Astrocyte (in vitro differentiated cells and primary cell): ENCODE data around the gene VGLL4. TPM values are rescaled to one million over a fixed set of nuclear protein-coding genes. Genes with fewer than 3 reads are reported as not detected.

Experiments used
- DNase-seq: peaks from one replicate; pipeline ENCODE4 v3.0.0-alpha.2; 2010; ENCODE audit warnings: low read depth
- FAIRE-seq: peaks from 2 replicates; lab custom pipeline; 2011; peaks lifted over from hg19 to GRCh38; lab: Jason Lieb, UNC
- H2AFZ ChIP-seq: 2 replicates; pipeline ENCODE4 v1.6.0; 2012; ENCODE audit warnings: low read depth, low read length, inconsistent platforms
- H3K27ac ChIP-seq: 2 replicates; pipeline ENCODE4 v1.5.1; 2011; ENCODE audit warnings: low read depth, low read length, inconsistent platforms
- H3K27me3 ChIP-seq: 2 replicates; pipeline ENCODE4 v1.6.0; 2011; ENCODE audit warnings: low read length, inconsistent platforms; ENCODE audit not compliant: insufficient read depth
- H3K36me3 ChIP-seq: 2 replicates; pipeline ENCODE4 v1.5.1; 2011; ENCODE audit warnings: low read length, inconsistent platforms; ENCODE audit not compliant: insufficient read depth
- H3K4me1 ChIP-seq: 2 replicates; pipeline ENCODE4 v1.5.1; 2011; ENCODE audit warnings: low read length, inconsistent platforms; ENCODE audit not compliant: insufficient read depth
- H3K4me2 ChIP-seq: 2 replicates; pipeline ENCODE4 v1.6.0; 2012; ENCODE audit warnings: low read length, inconsistent platforms
- H3K4me3 ChIP-seq: 2 replicates; pipeline ENCODE4 v1.5.1; 2011; ENCODE audit warnings: low read depth, mild to moderate bottlenecking, low read length, inconsistent platforms; ENCODE audit not compliant: insufficient read depth
- H3K79me2 ChIP-seq: 2 replicates; pipeline ENCODE4 v1.6.0; 2012; ENCODE audit warnings: mild to moderate bottlenecking, low read length, inconsistent platforms; ENCODE audit not compliant: insufficient read depth
- H3K9ac ChIP-seq: 2 replicates; pipeline ENCODE4 v1.6.0; 2012; ENCODE audit warnings: mild to moderate bottlenecking, low read length, inconsistent platforms
- H3K9me3 ChIP-seq: 2 replicates; pipeline ENCODE4 v1.5.1; 2012; ENCODE audit warnings: low read depth, mild to moderate bottlenecking, low read length, inconsistent platforms; ENCODE audit not compliant: insufficient read depth
- H4K20me1 ChIP-seq: 2 replicates; pipeline ENCODE4 v1.6.0; 2012; ENCODE audit warnings: low read length, inconsistent platforms; ENCODE audit not compliant: insufficient read depth
- H3K27ac Mint-ChIP-seq: one replicate; pipeline ENCODE4 v1.8.0; 2021; ENCODE audit warnings: mild to moderate bottlenecking, mixed read lengths; ENCODE audit not compliant: unreplicated experiment
- H3K27me3 Mint-ChIP-seq: one replicate; pipeline ENCODE4 v1.8.0; 2021; ENCODE audit warnings: low read depth, mixed read lengths; ENCODE audit not compliant: unreplicated experiment
- H3K36me3 Mint-ChIP-seq: one replicate; pipeline ENCODE4 v1.8.0; 2021; ENCODE audit warnings: low read depth, mixed read lengths; ENCODE audit not compliant: unreplicated experiment
- H3K4me1 Mint-ChIP-seq: one replicate; pipeline ENCODE4 v1.8.0; 2021; ENCODE audit warnings: low read depth, mixed read lengths; ENCODE audit not compliant: unreplicated experiment
- H3K4me3 Mint-ChIP-seq: one replicate; pipeline ENCODE4 v1.8.0; 2021; ENCODE audit warnings: mild to moderate bottlenecking, moderate library complexity, mixed read lengths; ENCODE audit not compliant: unreplicated experiment
- H3K9me3 Mint-ChIP-seq: one replicate; pipeline ENCODE4 v1.8.0; 2021; ENCODE audit warnings: mild to moderate bottlenecking, mixed read lengths; ENCODE audit not compliant: unreplicated experiment
- EZH2 ChIP-seq: IDR thresholded peaks from 2 replicates; pipeline ENCODE4 v1.6.1; 2012; ENCODE audit warnings: mild to moderate bottlenecking, low read length, inconsistent platforms; ENCODE audit not compliant: insufficient read depth
- total RNA-seq: library from RNA; stranded (reverse); gene quantifications from 2 replicates; pipeline ENCODE4 v1.2.1, GENCODE V29; 2021
- TF ChIP-seq, protein P1 (sequence below): IDR thresholded peaks from 2 replicates; pipeline ENCODE4 v1.5.1; 2011; ENCODE audit warnings: low read depth, mild to moderate bottlenecking, inconsistent platforms, low read length, moderate library complexity; ENCODE audit not compliant: insufficient read depth

The VGLL4 gene
- total RNA-seq, 1 donor from 2014 or later = 70.3 TPM

DNA sequence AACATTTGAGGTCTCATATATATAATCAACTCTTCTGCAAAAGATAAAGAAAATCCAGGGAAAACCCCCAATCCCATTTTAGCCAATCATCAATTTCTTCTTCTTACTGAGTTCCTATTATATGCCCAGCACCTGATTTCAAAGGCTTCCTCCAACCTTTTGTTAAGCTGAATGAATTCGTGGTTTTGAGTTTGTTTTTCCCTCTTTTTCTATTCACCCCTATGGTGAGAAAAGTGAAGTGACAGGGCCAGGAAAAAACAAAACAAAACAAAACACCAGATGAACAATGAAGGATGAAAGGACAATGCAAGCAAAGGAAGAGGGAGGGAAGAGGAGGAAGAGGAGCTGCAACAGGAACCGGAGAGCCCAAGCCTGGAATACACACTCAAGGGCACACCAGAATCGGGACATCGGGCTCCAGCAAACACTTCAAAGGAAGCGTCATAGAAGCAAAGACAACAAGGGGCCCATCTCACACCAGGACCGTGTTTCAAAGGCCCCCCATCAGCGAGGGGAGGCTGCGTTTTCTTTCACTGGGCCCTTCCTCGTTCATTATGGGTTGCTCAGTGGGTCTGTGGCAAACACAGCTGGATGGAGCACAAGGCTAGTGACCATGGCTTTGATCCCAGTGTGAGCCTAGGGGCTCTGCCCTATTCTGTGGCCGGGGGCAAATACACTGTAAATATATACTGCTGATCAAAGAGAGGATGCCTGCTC is 50.2 kb downstream of the VGLL4 start:
- H3K79me2 ChIP-seq = peaks cover 94% of the 10 kb centered on the region
- H3K9me3 ChIP-seq = no peaks in the 10 kb centered on the region
- H3K9ac ChIP-seq = peak overlapping the region; percentile 42
- peaks cover 8% of the 10 kb centered on the region for H3K36me3 ChIP-seq
- Mint-ChIP-seq H3K27ac (peak overlapping the region; percentile 67), H3K27me3 (no peaks in the 10 kb centered on the region), H3K4me1 (peaks cover 57% of the 10 kb centered on the region), H3K36me3 (peaks cover 29% of the 10 kb centered on the region), H3K4me3 (no peak overlapping the region), H3K9me3 (peaks cover 4% of the 10 kb centered on the region)
- no peak overlapping the region for H2AFZ ChIP-seq
- peaks cover 69% of the 10 kb centered on the region for H4K20me1 ChIP-seq
- no peak for TF ChIP-seq EZH2
- TF ChIP-seq, protein P1, sequence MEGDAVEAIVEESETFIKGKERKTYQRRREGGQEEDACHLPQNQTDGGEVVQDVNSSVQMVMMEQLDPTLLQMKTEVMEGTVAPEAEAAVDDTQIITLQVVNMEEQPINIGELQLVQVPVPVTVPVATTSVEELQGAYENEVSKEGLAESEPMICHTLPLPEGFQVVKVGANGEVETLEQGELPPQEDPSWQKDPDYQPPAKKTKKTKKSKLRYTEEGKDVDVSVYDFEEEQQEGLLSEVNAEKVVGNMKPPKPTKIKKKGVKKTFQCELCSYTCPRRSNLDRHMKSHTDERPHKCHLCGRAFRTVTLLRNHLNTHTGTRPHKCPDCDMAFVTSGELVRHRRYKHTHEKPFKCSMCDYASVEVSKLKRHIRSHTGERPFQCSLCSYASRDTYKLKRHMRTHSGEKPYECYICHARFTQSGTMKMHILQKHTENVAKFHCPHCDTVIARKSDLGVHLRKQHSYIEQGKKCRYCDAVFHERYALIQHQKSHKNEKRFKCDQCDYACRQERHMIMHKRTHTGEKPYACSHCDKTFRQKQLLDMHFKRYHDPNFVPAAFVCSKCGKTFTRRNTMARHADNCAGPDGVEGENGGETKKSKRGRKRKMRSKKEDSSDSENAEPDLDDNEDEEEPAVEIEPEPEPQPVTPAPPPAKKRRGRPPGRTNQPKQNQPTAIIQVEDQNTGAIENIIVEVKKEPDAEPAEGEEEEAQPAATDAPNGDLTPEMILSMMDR = no peak
- H3K4me1 ChIP-seq = peaks cover 46% of the 10 kb centered on the region
- peak overlapping the region; percentile 73 for H3K4me2 ChIP-seq
- FAIRE-seq (no peak), DNase-seq (no peak)
- H3K27me3 ChIP-seq = no peaks in the 10 kb centered on the region
- H3K27ac ChIP-seq = peak overlapping the region; percentile 94
- H3K4me3 ChIP-seq = no peak overlapping the region

DNA sequence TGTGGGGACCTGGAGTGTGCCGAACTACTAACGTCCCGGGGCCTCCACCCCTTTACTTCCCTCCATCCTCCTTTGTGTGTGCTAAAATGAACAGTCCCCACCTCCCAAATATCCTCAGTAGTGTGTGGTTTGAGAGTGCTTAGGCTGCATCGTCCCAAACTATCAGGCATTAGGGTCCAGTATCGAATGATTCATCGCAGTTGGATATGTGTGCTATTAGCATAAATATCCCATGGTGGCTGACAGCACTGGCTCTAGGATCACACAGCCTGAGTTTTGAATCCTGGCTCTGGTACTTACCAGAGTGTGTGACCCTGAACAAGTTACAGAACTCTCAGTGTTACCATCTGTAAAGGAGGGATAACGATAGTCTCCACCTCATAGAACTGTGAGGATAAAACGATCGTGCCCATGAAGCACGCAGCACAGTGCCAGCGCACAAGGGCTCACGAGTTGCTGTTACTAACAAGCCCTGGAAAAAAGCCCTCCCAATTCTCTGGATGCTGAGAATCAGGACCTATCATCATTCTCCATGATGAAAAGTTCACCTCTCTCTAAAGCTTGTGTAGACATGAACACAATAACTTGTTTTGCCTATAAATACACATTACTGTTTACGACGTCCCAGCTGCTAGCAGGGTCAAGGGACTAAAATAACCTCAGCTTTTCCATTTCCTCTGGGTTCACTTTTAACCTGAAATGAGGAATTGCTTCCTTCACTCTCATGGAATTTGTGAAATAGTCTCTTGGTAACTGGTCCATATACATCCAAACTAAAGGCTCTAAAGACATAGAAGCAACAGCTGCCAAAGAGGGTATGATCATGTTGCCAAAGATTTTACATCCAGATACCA is 51.0 kb downstream of the VGLL4 start:
- H3K27me3 ChIP-seq = no peaks in the 10 kb centered on the region
- DNase-seq = peak; percentile 78
- H3K9me3 ChIP-seq = no peaks in the 10 kb centered on the region
- no peak overlapping the region for H2AFZ ChIP-seq
- peaks cover 94% of the 10 kb centered on the region for H3K79me2 ChIP-seq
- Mint-ChIP-seq H3K9me3 (peaks cover 4% of the 10 kb centered on the region), H3K27ac (peak overlapping the region; percentile 67), H3K36me3 (peaks cover 28% of the 10 kb centered on the region), H3K4me3 (peak overlapping the region; percentile 4), H3K27me3 (no peaks in the 10 kb centered on the region), H3K4me1 (peaks cover 61% of the 10 kb centered on the region)
- H3K4me1 ChIP-seq = peaks cover 46% of the 10 kb centered on the region
- peak overlapping the region; percentile 80 for H3K9ac ChIP-seq
- peak overlapping the region; percentile 73 for H3K4me2 ChIP-seq
- TF ChIP-seq, protein P1 = no peak
- TF ChIP-seq EZH2 = no peak
- H3K36me3 ChIP-seq = peaks cover 8% of the 10 kb centered on the region
- H3K4me3 ChIP-seq = no peak overlapping the region
- FAIRE-seq = no peak
- H4K20me1 ChIP-seq = peaks cover 77% of the 10 kb centered on the region
- peak overlapping the region; percentile 94 for H3K27ac ChIP-seq
